ENCODE measurements around the gene OR2T2.
"Not testable (repeated sequence)": the region's sequence is repeated elsewhere in the genome, so short reads cannot be mapped to it uniquely, and the experiment has no call there.

OR2T2 gene

DNA sequence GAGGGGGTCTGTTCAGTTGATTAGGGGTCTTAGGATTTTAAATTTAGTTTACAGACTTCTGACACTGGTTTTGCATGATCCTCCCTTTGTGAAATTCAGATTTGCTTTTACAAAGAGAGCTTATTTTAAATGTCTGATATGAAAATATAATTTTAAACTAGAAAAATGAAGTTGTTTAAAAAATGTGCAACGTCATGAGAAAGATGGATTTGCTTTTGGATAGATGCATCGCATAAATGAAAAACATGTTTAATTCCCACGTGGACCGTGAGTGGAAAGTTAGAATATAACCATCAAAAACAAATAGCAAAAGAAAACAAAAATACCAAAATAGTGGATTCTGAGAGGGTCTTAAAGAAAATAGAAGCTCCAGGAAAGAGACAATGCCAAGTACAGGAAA, 25.7 kb downstream of the OR2T2 start:
- Histone ChIP-seq H3K4me1 (ENCODE audit: insufficient read depth, poor library complexity, severe bottlenecking) (no peaks in the 10 kb centered on the region), H3K4me3 (ENCODE audit: severe bottlenecking) (no peak overlapping the region), H3K36me3 (ENCODE audit: low read depth) (no peaks in the 10 kb centered on the region), H3K27me3 (ENCODE audit: insufficient read depth, poor library complexity, severe bottlenecking) (no peaks in the 10 kb centered on the region), H3K9me3 (ENCODE audit: severe bottlenecking) (no peaks in the 10 kb centered on the region), H3K27ac (ENCODE audit: poor library complexity, severe bottlenecking) (no peak overlapping the region)
- no peak for DNase-seq (ENCODE audit: low spot score)
- ATAC-seq (ENCODE audit: low read depth), result no peak
- TF ChIP-seq, protein P1, sequence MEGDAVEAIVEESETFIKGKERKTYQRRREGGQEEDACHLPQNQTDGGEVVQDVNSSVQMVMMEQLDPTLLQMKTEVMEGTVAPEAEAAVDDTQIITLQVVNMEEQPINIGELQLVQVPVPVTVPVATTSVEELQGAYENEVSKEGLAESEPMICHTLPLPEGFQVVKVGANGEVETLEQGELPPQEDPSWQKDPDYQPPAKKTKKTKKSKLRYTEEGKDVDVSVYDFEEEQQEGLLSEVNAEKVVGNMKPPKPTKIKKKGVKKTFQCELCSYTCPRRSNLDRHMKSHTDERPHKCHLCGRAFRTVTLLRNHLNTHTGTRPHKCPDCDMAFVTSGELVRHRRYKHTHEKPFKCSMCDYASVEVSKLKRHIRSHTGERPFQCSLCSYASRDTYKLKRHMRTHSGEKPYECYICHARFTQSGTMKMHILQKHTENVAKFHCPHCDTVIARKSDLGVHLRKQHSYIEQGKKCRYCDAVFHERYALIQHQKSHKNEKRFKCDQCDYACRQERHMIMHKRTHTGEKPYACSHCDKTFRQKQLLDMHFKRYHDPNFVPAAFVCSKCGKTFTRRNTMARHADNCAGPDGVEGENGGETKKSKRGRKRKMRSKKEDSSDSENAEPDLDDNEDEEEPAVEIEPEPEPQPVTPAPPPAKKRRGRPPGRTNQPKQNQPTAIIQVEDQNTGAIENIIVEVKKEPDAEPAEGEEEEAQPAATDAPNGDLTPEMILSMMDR (IDR thresholded peaks at IDR 0.05; ENCODE audit: poor library complexity, severe bottlenecking), result no peak

DNA sequence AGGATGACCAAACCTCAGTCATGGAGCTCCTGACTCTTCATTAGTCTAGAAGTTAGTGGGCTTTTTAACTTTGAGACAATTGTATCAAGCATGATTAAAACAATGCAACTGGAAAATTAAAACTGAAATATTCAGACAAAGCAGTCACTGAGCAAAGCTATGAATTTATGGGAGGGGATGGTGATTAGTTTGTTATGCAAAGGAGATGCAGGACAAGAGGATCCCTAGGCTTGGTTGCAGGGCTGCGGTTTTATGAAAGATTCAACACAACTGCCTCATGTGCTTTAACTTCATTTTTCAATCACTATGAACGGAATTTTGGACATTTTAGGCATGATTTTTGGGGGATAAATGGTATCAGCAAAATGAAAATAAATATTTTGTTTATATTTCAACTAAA, 26.7 kb downstream of the OR2T2 start:
- DNase-seq (ENCODE audit: low spot score); ATAC-seq (ENCODE audit: low read depth); H3K27me3 ChIP-seq (ENCODE audit: insufficient read depth, poor library complexity, severe bottlenecking); H3K4me1 ChIP-seq (ENCODE audit: insufficient read depth, poor library complexity, severe bottlenecking); H3K27ac ChIP-seq (ENCODE audit: poor library complexity, severe bottlenecking); H3K36me3 ChIP-seq (ENCODE audit: low read depth); H3K9me3 ChIP-seq (ENCODE audit: severe bottlenecking); H3K4me3 ChIP-seq (ENCODE audit: severe bottlenecking): not testable (repeated sequence)

DNA sequence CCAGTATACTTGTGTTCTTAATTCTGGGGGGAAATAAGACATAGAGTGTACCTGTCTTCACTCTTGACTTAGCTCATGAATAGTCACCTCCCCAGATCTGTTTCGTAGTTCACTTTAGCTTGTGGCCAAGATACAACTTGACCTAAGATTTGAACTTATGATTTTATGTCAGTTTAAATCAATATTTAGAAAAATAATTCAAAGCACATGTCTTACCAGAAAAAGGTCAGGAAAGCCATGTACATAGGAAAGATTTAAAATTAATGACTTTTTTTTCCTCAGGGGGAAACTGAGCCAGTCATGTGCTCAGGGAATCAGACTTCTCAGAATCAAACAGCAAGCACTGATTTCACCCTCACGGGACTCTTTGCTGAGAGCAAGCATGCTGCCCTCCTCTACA, 27.6 kb downstream of the OR2T2 start, which contains the start of gene OR2T3:
OR2T3 (plus strand) TSS at position 301 of the 400 bp plus-strand sequence; CDS start at position 301, 0 bp downstream.
- not testable (repeated sequence) for DNase-seq (ENCODE audit: low spot score); H3K27me3 ChIP-seq (ENCODE audit: insufficient read depth, poor library complexity, severe bottlenecking); H3K4me1 ChIP-seq (ENCODE audit: insufficient read depth, poor library complexity, severe bottlenecking); H3K4me3 ChIP-seq (ENCODE audit: severe bottlenecking); H3K27ac ChIP-seq (ENCODE audit: poor library complexity, severe bottlenecking); ATAC-seq (ENCODE audit: low read depth); H3K9me3 ChIP-seq (ENCODE audit: severe bottlenecking); H3K36me3 ChIP-seq (ENCODE audit: low read depth)

DNA sequence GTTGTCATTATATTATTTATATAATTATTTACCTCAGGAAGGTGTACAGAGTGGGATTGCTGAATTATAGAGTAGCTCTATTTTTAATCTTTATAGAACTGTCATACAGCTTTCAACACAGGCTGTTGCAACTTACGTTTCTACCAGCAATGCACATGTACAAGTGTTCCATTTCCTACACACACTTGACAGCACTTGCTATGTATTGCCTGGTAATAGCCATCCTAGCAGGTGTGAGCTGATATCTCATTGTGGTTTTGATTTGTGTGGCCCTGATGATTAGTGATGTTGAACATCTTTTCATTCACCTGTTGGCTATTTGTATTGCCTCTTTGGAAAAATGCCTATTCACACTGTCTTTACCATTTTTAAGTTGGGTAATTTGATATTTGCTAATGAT, 30.2 kb downstream of the OR2T2 start:
- H3K4me1 ChIP-seq (ENCODE audit: insufficient read depth, poor library complexity, severe bottlenecking); H3K9me3 ChIP-seq (ENCODE audit: severe bottlenecking); H3K27ac ChIP-seq (ENCODE audit: poor library complexity, severe bottlenecking); H3K36me3 ChIP-seq (ENCODE audit: low read depth); ATAC-seq (ENCODE audit: low read depth); H3K4me3 ChIP-seq (ENCODE audit: severe bottlenecking); DNase-seq (ENCODE audit: low spot score); H3K27me3 ChIP-seq (ENCODE audit: insufficient read depth, poor library complexity, severe bottlenecking): not testable (repeated sequence)

DNA sequence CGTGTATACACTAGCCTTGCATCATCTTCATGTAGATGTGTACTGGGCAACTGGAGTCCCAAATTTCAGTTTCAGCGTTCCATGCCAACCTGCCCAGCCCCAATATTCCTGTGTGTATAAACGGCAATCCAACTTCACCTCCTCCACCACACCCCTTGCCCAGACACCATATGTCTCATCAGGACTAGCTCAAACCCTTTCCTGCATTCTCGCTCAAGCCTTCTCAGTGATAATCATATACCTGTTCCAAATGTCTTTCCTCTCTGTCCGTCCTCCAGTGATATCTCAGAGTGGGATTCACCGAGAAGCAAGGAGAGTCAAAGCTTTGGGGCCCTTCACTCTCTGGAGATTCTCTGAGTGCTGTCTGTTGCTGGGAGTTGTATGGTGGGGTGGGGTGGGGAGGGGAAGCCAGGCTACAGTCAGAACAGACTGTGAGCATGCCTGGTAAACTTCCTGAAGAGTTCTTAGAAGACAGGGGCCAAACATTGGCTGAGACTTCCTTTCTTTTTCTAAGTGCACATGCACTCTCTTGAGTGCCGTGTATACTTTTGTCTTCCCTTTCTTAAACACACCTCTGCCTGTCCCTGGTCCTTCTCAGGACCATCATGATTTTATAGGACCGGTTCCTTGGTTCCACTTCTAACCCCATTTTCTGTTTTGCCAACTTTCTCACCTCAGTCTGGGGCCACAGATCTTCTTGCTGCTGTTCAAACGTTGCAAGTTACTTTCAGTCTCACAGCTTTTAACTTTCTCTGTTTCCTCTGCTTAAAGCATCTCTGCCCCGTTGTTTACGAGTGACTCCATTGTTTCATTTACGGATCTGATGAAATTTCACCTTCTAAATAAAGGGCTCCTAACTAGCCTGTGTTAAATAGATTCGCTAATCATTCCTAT, 36.5 kb downstream of the OR2T2 start:
- not testable (repeated sequence) for H3K27me3 ChIP-seq (ENCODE audit: insufficient read depth, poor library complexity, severe bottlenecking); H3K9me3 ChIP-seq (ENCODE audit: severe bottlenecking); H3K4me3 ChIP-seq (ENCODE audit: severe bottlenecking); DNase-seq (ENCODE audit: low spot score); H3K4me1 ChIP-seq (ENCODE audit: insufficient read depth, poor library complexity, severe bottlenecking); H3K36me3 ChIP-seq (ENCODE audit: low read depth); H3K27ac ChIP-seq (ENCODE audit: poor library complexity, severe bottlenecking)
- 0 out of 3 replicates have a peak, but pooled peaks have one; percentile 10 for ATAC-seq (ENCODE audit: low read depth)

DNA sequence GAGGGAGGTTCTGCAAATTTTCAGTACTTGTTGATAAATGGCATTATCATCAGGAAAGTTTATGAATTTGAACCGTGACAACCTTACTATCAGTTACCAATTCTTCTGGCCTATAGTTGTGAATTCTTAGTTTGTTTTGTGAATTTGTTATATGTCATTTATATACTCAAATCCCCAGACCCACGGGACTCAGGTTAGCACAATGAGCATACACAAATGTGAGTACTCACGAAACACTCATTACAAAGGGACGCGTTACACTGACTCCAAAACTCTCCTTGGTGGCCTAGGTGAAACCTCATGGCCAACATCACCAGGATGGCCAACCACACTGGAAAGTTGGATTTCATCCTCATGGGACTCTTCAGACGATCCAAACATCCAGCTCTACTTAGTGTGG, 42.9 kb downstream of the OR2T2 start, which contains the start of gene OR2T5:
OR2T5 (plus strand) TSS at position 301 of the 400 bp plus-strand sequence; CDS start at position 301, 0 bp downstream.
- not testable (repeated sequence) for H3K9me3 ChIP-seq (ENCODE audit: severe bottlenecking); H3K27me3 ChIP-seq (ENCODE audit: insufficient read depth, poor library complexity, severe bottlenecking); H3K27ac ChIP-seq (ENCODE audit: poor library complexity, severe bottlenecking); H3K4me3 ChIP-seq (ENCODE audit: severe bottlenecking); DNase-seq (ENCODE audit: low spot score); H3K4me1 ChIP-seq (ENCODE audit: insufficient read depth, poor library complexity, severe bottlenecking); ATAC-seq (ENCODE audit: low read depth); H3K36me3 ChIP-seq (ENCODE audit: low read depth)

DNA sequence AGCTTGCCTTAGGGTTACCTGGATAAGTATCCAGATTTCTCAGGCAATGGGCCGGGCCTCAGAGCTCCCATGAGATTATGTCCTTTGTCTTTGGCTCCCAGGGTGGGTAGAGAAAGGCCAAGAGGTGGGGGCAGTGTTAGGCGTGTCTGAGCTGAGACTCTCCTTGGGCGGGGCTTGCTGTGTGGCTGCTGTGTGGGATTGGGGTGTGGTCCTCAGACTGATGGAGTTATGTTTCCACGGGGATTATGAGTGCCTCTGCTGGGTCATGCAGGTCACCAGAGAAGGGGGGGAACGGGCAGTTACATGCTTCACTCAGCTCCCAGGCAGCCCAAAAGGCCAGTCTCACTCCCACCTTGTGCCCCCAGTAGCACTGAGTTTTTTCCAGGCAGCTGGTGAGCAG, 51.2 kb downstream of the OR2T2 start:
- not testable (repeated sequence) for H3K27me3 ChIP-seq (ENCODE audit: insufficient read depth, poor library complexity, severe bottlenecking); H3K4me3 ChIP-seq (ENCODE audit: severe bottlenecking); DNase-seq (ENCODE audit: low spot score); H3K4me1 ChIP-seq (ENCODE audit: insufficient read depth, poor library complexity, severe bottlenecking); ATAC-seq (ENCODE audit: low read depth); H3K36me3 ChIP-seq (ENCODE audit: low read depth); H3K9me3 ChIP-seq (ENCODE audit: severe bottlenecking); H3K27ac ChIP-seq (ENCODE audit: poor library complexity, severe bottlenecking)

DNA sequence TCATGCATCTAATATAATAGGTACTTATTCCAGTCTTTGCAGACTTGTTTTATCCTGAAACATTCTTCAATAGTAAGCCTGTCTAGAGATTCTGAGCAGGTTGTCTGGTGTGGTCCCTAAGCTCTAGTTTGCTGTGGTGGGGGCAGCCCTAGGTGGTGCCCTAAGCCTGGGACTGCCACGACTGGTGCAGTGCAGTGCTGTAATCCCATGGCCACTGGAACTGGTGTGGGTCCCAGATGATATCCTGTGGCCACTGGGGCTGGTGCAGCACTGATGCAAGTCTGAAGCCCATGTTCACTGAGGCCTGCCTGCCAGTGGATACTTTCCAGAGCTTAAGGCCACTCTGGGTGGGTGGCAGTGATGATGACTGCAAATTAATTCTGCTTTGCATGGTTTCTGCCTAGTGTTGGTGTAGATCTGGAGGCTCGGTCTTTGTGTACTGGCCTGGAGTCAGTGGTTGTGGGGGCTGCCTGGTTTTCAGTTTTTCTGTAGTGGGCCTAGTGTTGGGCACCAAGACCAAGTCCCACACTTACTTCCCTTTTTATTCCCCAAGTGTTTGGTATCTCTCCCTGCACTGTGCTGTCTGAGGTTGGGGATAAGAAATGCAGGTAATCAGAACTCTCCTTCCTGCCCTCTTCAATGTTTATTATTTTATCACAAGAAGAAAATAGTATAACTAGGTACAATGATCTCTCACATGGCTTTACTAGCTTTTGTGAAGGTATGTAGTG, 55.0 kb downstream of the OR2T2 start:
- not testable (repeated sequence) for H3K4me1 ChIP-seq (ENCODE audit: insufficient read depth, poor library complexity, severe bottlenecking); H3K36me3 ChIP-seq (ENCODE audit: low read depth); ATAC-seq (ENCODE audit: low read depth); H3K4me3 ChIP-seq (ENCODE audit: severe bottlenecking); H3K27me3 ChIP-seq (ENCODE audit: insufficient read depth, poor library complexity, severe bottlenecking); DNase-seq (ENCODE audit: low spot score); H3K9me3 ChIP-seq (ENCODE audit: severe bottlenecking); H3K27ac ChIP-seq (ENCODE audit: poor library complexity, severe bottlenecking)
